NB4 (cell line): ENCODE measurements around the gene TMEM82.

Source experiments
- DNase-seq: peaks from one replicate; pipeline ENCODE4 v3.0.0; 2010; ENCODE audit warnings: low read depth
- H3K4me3 ChIP-seq: one replicate; pipeline ENCODE4 v1.5.1; 2011; ENCODE audit warnings: mild to moderate bottlenecking, low read depth, low read length, moderate library complexity
- CTCF ChIP-seq: IDR thresholded peaks from one replicate; pipeline ENCODE4 v1.5.1; 2012; ENCODE audit warnings: low read depth, low read length
- MAX ChIP-seq: IDR thresholded peaks from 2 replicates; pipeline ENCODE4 v1.6.1; 2011; ENCODE audit warnings: low read depth, low read length
- MYC ChIP-seq: IDR thresholded peaks from 2 replicates; pipeline ENCODE4 v1.6.1; 2011; ENCODE audit warnings: low read depth, low read length
- POLR2A ChIP-seq: IDR thresholded peaks from 2 replicates; pipeline ENCODE4 v1.6.1; 2011; ENCODE audit warnings: mild to moderate bottlenecking; ENCODE audit not compliant: insufficient read length; ENCODE audit errors: extremely low read depth

The TMEM82 gene

GRCh38 chr1:15755646-15756040 lies 13.3 kb downstream of the TMEM82 start:
- no peak overlapping the region for H3K4me3 ChIP-seq
- no peak for DNase-seq
- no peak for TF ChIP-seq POLR2A
- no peak for TF ChIP-seq CTCF
- TF ChIP-seq MYC: no peak
- TF ChIP-seq MAX: no peak

- no peak for DNase-seq
- TF ChIP-seq MYC: no peak
- no peak for TF ChIP-seq POLR2A
- no peak for TF ChIP-seq MAX
- no peak for TF ChIP-seq CTCF
- H3K4me3 ChIP-seq: no peak overlapping the region
Measured at GRCh38 chr1:15756143-15757015, 14.1 kb downstream of the TMEM82 start.

GRCh38 chr1:15757016-15757543 lies 14.8 kb downstream of the TMEM82 start:
- DNase-seq: no peak
- TF ChIP-seq MYC (no peak), CTCF (no peak), POLR2A (no peak), MAX (no peak)
- H3K4me3 ChIP-seq: no peak overlapping the region

- DNase-seq: no peak
- TF ChIP-seq POLR2A (no peak), CTCF (no peak), MYC (no peak), MAX (no peak)
- no peak overlapping the region for H3K4me3 ChIP-seq
Measured at GRCh38 chr1:15757575-15758342, 15.5 kb downstream of the TMEM82 start.

- DNase-seq: no peak
- no peak for TF ChIP-seq MYC
- no peak within 1 kb of the TSS for H3K4me3 ChIP-seq
Measured at GRCh38 chr1:15758343-15758931, 16.1 kb downstream of the TMEM82 start, which contains the start of gene FBLIM1. TSS of gene FBLIM1 (plus strand) at chr1:15758795. CDS start at chr1:15764984, 6,189 bp downstream.
